ENCODE measurements around the gene MSRB2. TPM values are rescaled to one million over a fixed set of nuclear protein-coding genes. Genes with fewer than 3 reads are reported as not detected.
A peak's percentile ranks its signal among the peaks of the same experiment; 100 is the strongest.

The MSRB2 gene
- total and polyA plus RNA-seq, 2 of the 8 experiments (the other 6 are each of a cell fraction or from before 2014, with no cell fraction given), result 11.0 to 13.9 TPM

DNA sequence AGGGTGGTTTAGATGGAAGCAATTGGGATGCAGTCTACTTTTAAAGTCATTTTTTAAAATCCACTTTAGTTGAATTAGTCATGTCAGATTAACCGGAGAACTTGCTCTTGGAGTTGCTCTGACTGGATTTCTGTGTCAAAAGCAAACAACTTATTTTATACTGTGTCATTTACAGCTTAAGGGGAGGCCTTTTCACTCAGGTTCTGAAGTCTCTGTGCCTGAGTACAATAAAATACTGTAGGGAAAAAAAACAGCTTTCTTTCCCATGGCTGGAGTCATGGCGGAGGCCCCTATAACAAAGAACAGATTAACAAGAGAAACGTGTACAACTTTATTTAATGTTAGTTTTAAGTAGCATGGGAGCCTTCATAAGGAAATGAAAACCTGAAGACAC lies 39.2 kb upstream of the MSRB2 start:
- TF ChIP-seq SIRT6 (IDR thresholded peaks at IDR 0.05; ENCODE audit: low read length), result no peak
- no peak for TF ChIP-seq SRF (IDR thresholded peaks at IDR 0.05; ENCODE audit: low read depth, low read length)
- no peak for TF ChIP-seq POU5F1 (IDR thresholded peaks at IDR 0.05; ENCODE audit: low read depth, low read length)
- no peak for TF ChIP-seq FOSL1 (IDR thresholded peaks at IDR 0.05; ENCODE audit: insufficient read depth, low read depth, low read length)
- no peak for TF ChIP-seq BCL11A (IDR thresholded peaks at IDR 0.05; ENCODE audit: low read depth in 2 of 2, low read length in 2 of 2)
- no peak for TF ChIP-seq HDAC6 (IDR thresholded peaks at IDR 0.05; ENCODE audit: low read depth, low read length)
- 68% methylated on average over 3 of the region's 3 CpGs; no CpG with 5 or more reads in 1 of the 2 experiments for WGBS, 2 experiments (ENCODE audit: extremely low coverage in 1 of 2, insufficient coverage in 1 of 2, insufficient read length in 1 of 2, insufficient replicate concordance in 2 of 2, low coverage in 1 of 2, low lambda C conversion rate in 2 of 2, missing lambda C conversion rate in 1 of 2)
- Histone ChIP-seq H3K9me3 (ENCODE audit: insufficient read depth in 2 of 2, low read depth in 1 of 2, low read length in 1 of 2) (no peaks in the 10 kb centered on the region), H3K23ac (ENCODE audit: insufficient read length) (no peak overlapping the region), H3K23me2 (ENCODE audit: low read depth, low read length) (no peaks in the 10 kb centered on the region), H3K4me3 (ENCODE audit: extremely low read depth in 1 of 4, insufficient read depth in 2 of 4, low read depth in 3 of 4, low read length in 4 of 4) (0 out of 8 replicates have a peak overlapping the region, but pooled peaks of 1 of the 4 experiments have one; percentile 1), H2BK120ac (replicated peaks; ENCODE audit: low read depth, low read length) (no peak overlapping the region), H3K27ac (ENCODE audit: low read depth, low read length) (peak overlapping the region; percentile 82; the same call in 1 of the 2 replicates), H2BK20ac (ENCODE audit: low read length) (no peak overlapping the region), H4K8ac (ENCODE audit: extremely low read depth, insufficient read depth, low read length) (no peak overlapping the region), H2BK12ac (ENCODE audit: low read depth, low read length) (no peak overlapping the region; the same call in 1 of the 2 replicates), H3K79me2 (ENCODE audit: control insufficient read depth in 1 of 2, insufficient read depth in 2 of 2, low read length in 2 of 2) (no peaks in the 10 kb centered on the region), H3K4ac (replicated peaks; ENCODE audit: insufficient read length, low read depth, low read length) (no peak overlapping the region), H3K4me1 (replicated peaks in 1 of 4; ENCODE audit: control insufficient read depth in 3 of 4, insufficient read depth in 4 of 4, low read length in 3 of 4) (peaks cover 2 to 34% (median 15%) of the 10 kb centered on the region in 4 experiments; a peak in 6 of 7 replicates), H4K91ac (replicated peaks; ENCODE audit: insufficient read length, low read length) (no peak overlapping the region), H3K14ac (ENCODE audit: insufficient read length) (no peak overlapping the region), H4K20me1 (replicated peaks in 1 of 2; ENCODE audit: control insufficient read depth in 1 of 2, insufficient read depth in 2 of 2, low read length in 2 of 2) (no peaks in the 10 kb centered on the region), H3K4me2 (ENCODE audit: insufficient read depth in 1 of 2, low read depth in 2 of 2, low read length in 2 of 2) (peak overlapping the region in 1 of 2 experiments; percentile 62; a peak in 2 of 4 replicates), H3K56ac (replicated peaks; ENCODE audit: insufficient read length, low read depth, low read length) (no peak overlapping the region), H3K79me1 (ENCODE audit: low read depth, low read length) (no peaks in the 10 kb centered on the region), H4K5ac (ENCODE audit: insufficient read length, low read depth, low read length) (no peak overlapping the region), H2BK5ac (ENCODE audit: low read depth, low read length) (peak overlapping the region; percentile 92; the same call in 1 of the 2 replicates), H3K36me3 (ENCODE audit: control insufficient read depth in 2 of 4, insufficient read depth in 4 of 4, low read length in 3 of 4) (no peaks in the 10 kb centered on the region), H3K27me3 (replicated peaks in 1 of 4; ENCODE audit: control insufficient read depth in 3 of 4, extremely low read depth in 1 of 4, insufficient read depth in 3 of 4, low read length in 3 of 4) (no peaks in the 10 kb centered on the region), H3K18ac (ENCODE audit: extremely low read depth, low read length) (no peak overlapping the region), H3K9ac (replicated peaks in 1 of 4; ENCODE audit: extremely low read depth in 1 of 4, low read depth in 3 of 4, low read length in 3 of 4) (no peak overlapping the region; a peak in 1 of 7 replicates), H2AK5ac (ENCODE audit: low read depth, low read length) (no peak overlapping the region), H2AFZ (ENCODE audit: low read length) (no peak overlapping the region), H2BK15ac (ENCODE audit: low read length) (no peak overlapping the region)
- FAIRE-seq, result no peak
- CTCF ChIA-PET (ENCODE audit: partially characterized antibody), result interaction anchor here (1.1 kb wide), 1 partner anchor 10 kb away, joined by 3 read pairs; no protein-coding TSS in a partner anchor
- DNase-seq (ENCODE audit: low read depth in 1 of 2, low spot score in 2 of 2), result peak in 1 of 2 experiments; percentile 22
- POLR2A ChIA-PET (ENCODE audit: partially characterized antibody), result interaction anchor here (0.6 to 3.2 kb wide), 9 partner anchors 8 to 373 kb away, joined by 3 to 17 read pairs (median 4); partner anchors contain the start of gene ARMC3
